Aorta (tissue), 5 donors: ENCODE results near the gene CYP4F12. TPM values are rescaled to one million over a fixed set of nuclear protein-coding genes. Genes with fewer than 3 reads are reported as not detected.
A peak's percentile ranks its signal among the peaks of the same experiment; 100 is the strongest.

Experiments
- ATAC-seq: fragments of 200-7000 bp; cut with Tn5 transposase; one replicate; pipeline ENCODE4 v1.9.1; 2022; ENCODE audit warnings: moderate library complexity; ENCODE audit not compliant: low FRiP score
- DNase-seq, 2 donors: peaks; one replicate each; pipeline ENCODE4 v3.0.0-alpha.2; 2020
- H3K27ac ChIP-seq, 2 donors: one replicate each; pipeline ENCODE4 v1.5.1; 2013; ENCODE audit warnings: low read length in 2 of 2, mild to moderate bottlenecking in 2 of 2, moderate library complexity in 2 of 2, control low read depth in 1 of 2, inconsistent platforms in 1 of 2, low read depth in 1 of 2
- H3K27me3 ChIP-seq, 2 donors: one replicate each; pipeline ENCODE4 v1.6.1; 2013; ENCODE audit warnings: control low read depth in 1 of 2, low read length in 1 of 2, mild to moderate bottlenecking in 1 of 2, moderate library complexity in 1 of 2; ENCODE audit not compliant: insufficient read depth in 2 of 2, control insufficient read depth in 1 of 2
- H3K36me3 ChIP-seq, 2 donors: one replicate each; pipeline ENCODE4 v1.6.1; 2013; ENCODE audit warnings: control low read depth in 1 of 2, low read length in 1 of 2, mild to moderate bottlenecking in 1 of 2; ENCODE audit not compliant: insufficient read depth in 2 of 2, control insufficient read depth in 1 of 2
- H3K4me1 ChIP-seq, 2 donors: one replicate each; pipeline ENCODE4 v1.6.1; 2013; ENCODE audit warnings: low read length in 2 of 2, control low read depth in 1 of 2, mild to moderate bottlenecking in 1 of 2, moderate library complexity in 1 of 2; ENCODE audit not compliant: insufficient read depth in 2 of 2, control insufficient read depth in 1 of 2
- H3K4me3 ChIP-seq, 2 donors: one replicate each; pipeline ENCODE4 v1.5.1; 2013; ENCODE audit warnings: low read length in 2 of 2, control low read depth in 1 of 2, mild to moderate bottlenecking in 1 of 2
- H3K9me3 ChIP-seq: one replicate; pipeline ENCODE4 v1.6.1; 2013; ENCODE audit warnings: mild to moderate bottlenecking, low read length; ENCODE audit not compliant: control insufficient read depth
- WGBS, 2 donors: extraction: QIAGEN DNeasy Blood & Tissue Kit; methylation state at CpG; one replicate each; pipeline ENCODE4 v1.1.7; 2013; 5-methylcytosine and 5-hydroxymethylcytosine counted together
- intact Hi-C, 2 donors: fragments of 100-400 bp; cut with DNase I; formaldehyde crosslinking; loops; one replicate each; pipeline versions ENCODE4 v1.14.2 to v1.15.0; 2022
- polyA plus RNA-seq, 2 donors: library from polyadenylated mRNA; stranded (reverse); fragments of 200-250 nt; gene quantifications; one replicate each; pipeline ENCODE4 v1.2.3, GENCODE V29; 2013
- total RNA-seq, 2 donors: library from RNA; stranded (reverse); fragmentation: NEBNext Ultra II Directional; extraction: Animal tissue kit (Norgen Biotek cat#: 25700); gene quantifications; one replicate each; pipeline ENCODE4 v1.2.1, GENCODE V29; 2021
- donor health status: healthy with polysubstance abuse.
- donor health status: Bipolar disorder and iron deficiency.
- donor health status: DM: no; HTN: no; CAD: no.
- donor health status: DM: no; HTN: no; CAD: no.
- donor health status: DM: yes; HTN: yes; CAD: no.

Gene CYP4F12
- total and polyA plus RNA-seq, 4 donors = 0.43 to 14.1 (median 5.1) TPM

DNA sequence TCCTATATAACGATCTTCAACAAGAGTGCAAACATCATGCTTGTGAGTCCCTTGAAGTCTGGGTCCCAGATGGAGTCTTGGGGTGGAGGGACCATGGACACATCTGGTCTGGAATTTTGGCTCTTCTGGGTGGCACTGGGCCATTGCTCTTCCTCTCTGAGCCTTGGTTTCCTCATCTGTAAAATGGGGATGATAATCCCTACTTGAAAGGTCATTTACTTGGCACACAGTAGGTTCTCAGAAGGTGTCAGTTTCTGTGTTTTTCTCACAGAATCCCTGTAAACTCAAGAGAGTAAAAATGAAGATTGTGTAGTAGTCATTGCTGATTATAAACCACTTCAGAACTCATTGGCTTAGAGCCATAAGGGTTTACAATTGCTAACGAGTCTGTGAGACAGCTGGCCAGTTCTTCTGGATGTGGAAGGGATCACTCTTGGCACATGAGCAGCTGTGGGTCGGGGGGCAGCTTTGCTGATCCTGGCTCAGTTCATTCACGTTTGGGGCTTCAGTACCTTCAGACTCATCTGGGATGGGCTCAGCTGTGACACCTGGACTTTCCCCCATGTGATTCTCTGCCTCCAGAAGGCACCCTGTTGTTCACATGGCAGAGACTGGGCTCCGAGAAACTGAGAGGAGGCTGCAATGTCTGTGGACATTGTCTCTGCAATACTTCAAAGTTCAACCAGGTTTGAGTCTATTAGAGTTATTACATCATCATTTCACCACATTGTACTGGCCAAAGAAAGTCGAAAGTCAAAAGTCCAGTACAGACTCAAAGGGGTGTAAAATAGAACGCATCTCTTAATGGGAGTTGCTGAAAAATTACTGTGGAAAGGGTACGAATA is 7.8 kb downstream of the CYP4F12 start:
- no peak overlapping the region for H3K4me3 ChIP-seq
- H3K36me3 ChIP-seq = no peaks in the 10 kb centered on the region
- intact Hi-C loops = no loop called here
- H3K9me3 ChIP-seq = no peaks in the 10 kb centered on the region
- H3K27me3 ChIP-seq = peaks cover 0 to 2% of the 10 kb centered on the region in 2 donors
- no peak overlapping the region for H3K27ac ChIP-seq
- ATAC-seq (no peak), DNase-seq (no peak)
- H3K4me1 ChIP-seq = no peaks in the 10 kb centered on the region
- 50 to 53% methylated on average over 8 of the region's 8 CpGs for WGBS, 2 donors

DNA sequence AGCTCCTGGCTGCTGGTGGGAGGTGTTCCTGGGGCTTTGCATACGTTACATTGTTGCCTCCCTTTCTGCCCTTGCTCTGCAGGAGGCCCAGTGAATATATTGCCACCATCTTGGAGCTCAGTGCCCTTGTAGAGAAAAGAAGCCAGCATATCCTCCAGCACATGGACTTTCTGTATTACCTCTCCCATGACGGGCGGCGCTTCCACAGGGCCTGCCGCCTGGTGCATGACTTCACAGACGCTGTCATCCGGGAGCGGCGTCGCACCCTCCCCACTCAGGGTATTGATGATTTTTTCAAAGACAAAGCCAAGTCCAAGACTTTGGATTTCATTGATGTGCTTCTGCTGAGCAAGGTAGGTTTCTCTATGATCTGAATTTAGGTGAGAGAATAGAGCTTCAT is 10.5 kb downstream of the CYP4F12 start:
- Histone ChIP-seq H3K27me3 (peaks cover 0 to 2% of the 10 kb centered on the region in 2 donors), H3K27ac (no peak overlapping the region), H3K9me3 (peaks cover 9% of the 10 kb centered on the region), H3K36me3 (no peaks in the 10 kb centered on the region), H3K4me1 (no peaks in the 10 kb centered on the region), H3K4me3 (no peak overlapping the region)
- DNase-seq (no peak), ATAC-seq (no peak)
- intact Hi-C loops = no loop called here
- WGBS, 2 donors = 73 to 74% methylated on average over 10 of the region's 10 CpGs

DNA sequence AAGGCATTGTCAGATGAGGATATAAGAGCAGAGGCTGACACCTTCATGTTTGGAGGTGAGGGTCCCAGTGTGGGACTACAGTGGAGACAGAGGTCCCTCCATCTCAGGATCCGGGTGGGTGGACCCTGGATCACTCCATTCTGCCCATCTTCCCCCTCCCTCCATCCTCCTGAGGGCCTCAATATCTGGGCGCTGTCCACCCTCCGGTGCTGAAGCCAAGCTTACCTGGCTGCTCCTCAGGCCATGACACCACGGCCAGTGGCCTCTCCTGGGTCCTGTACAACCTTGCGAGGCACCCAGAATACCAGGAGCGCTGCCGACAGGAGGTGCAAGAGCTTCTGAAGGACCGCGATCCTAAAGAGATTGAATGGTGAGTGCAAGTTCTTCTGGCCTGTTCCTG is 11.9 kb downstream of the CYP4F12 start:
- 24 to 25% methylated on average over 9 of the region's 9 CpGs for WGBS, 2 donors
- Histone ChIP-seq H3K9me3 (peaks cover 9% of the 10 kb centered on the region), H3K27me3 (peaks cover 0 to under 1% of the 10 kb centered on the region in 2 donors), H3K36me3 (no peaks in the 10 kb centered on the region), H3K4me1 (no peaks in the 10 kb centered on the region), H3K27ac (no peak overlapping the region), H3K4me3 (no peak overlapping the region)
- no peak for ATAC-seq
- intact Hi-C loops = no loop called here
- no peak for DNase-seq

- Histone ChIP-seq H3K9me3 (no peaks in the 10 kb centered on the region), H3K4me1 (no peaks in the 10 kb centered on the region), H3K27ac (no peak overlapping the region), H3K4me3 (no peak overlapping the region), H3K27me3 (no peaks in the 10 kb centered on the region), H3K36me3 (no peaks in the 10 kb centered on the region)
- 67 to 68% methylated on average over 19 of the region's 19 CpGs for WGBS, 2 donors
- intact Hi-C loops = no loop called here
- ATAC-seq = no peak
- DNase-seq = no peak
Observed at GRCh38 chr19:15696654-15697194, 23.8 kb downstream of the CYP4F12 start.

GRCh38 chr19:15701757-15702533 is 29.1 kb downstream of the CYP4F12 start:
- Histone ChIP-seq H3K4me3 (no peak overlapping the region), H3K36me3 (no peaks in the 10 kb centered on the region), H3K4me1 (no peaks in the 10 kb centered on the region), H3K27me3 (no peaks in the 10 kb centered on the region), H3K27ac (no peak overlapping the region), H3K9me3 (no peaks in the 10 kb centered on the region)
- DNase-seq = no peak
- intact Hi-C loops = no loop called here
- WGBS, 2 donors = 43 to 66% methylated on average over 4 of the region's 4 CpGs
- no peak for ATAC-seq

DNA sequence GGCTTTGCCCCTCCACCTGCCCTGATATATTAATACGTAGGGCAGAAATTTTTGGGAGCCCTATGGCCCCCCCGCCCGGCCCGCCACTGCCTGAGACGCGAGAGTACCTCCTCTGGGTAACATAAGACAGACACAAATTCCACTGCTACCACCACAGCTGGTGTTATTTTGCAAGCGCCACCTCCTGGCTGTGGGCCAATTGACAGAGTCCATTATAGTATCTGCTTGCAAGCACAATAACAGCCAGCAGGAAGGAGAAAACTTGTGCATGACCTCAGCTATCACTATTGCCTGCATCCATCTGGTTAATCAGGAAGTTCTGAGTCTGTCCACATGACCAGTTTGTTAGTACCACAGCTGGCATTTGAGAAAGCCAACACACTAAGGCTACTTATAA is 29.6 kb downstream of the CYP4F12 start:
- Histone ChIP-seq H3K36me3 (no peaks in the 10 kb centered on the region), H3K9me3 (no peaks in the 10 kb centered on the region), H3K4me3 (no peak overlapping the region), H3K4me1 (no peaks in the 10 kb centered on the region), H3K27me3 (no peaks in the 10 kb centered on the region), H3K27ac (no peak overlapping the region)
- intact Hi-C loops = no loop called here
- DNase-seq (peak; percentile 80 to 88), ATAC-seq (peak; percentile 38)
- WGBS, 2 donors = 6 to 14% methylated on average over 7 of the region's 7 CpGs

- peaks cover 3% of the 10 kb centered on the region for H3K9me3 ChIP-seq
- no peak for ATAC-seq
Observed at GRCh38 chr19:15714638-15715037, 41.8 kb downstream of the CYP4F12 start.

DNA sequence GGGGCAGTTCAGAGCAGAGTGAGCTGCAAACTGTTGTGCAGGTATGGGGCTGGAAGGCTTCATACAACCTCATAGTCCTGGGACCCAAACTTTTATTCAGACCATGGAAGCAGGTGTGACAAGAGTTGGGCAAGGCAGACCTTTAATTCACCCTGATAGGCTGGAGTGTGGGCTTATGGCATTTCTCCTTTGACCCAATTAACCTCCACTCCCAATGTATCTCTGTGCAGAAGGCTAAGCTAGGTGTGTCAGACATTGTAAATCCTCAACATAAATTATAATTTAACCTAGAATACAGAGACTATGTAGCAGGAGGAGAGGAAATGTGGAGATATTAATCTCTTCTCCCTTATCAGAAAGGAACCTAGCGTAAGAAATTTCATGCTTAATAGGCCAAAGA is 42.8 kb downstream of the CYP4F12 start:
- intact Hi-C loops = no loop called here
- DNase-seq (no peak), ATAC-seq (no peak)
- 83 to 84% methylated on average over 1 of the region's 1 CpG for WGBS, 2 donors
- H3K27me3 ChIP-seq = no peaks in the 10 kb centered on the region
- no peaks in the 10 kb centered on the region for H3K36me3 ChIP-seq
- no peak overlapping the region for H3K4me3 ChIP-seq
- no peak overlapping the region for H3K27ac ChIP-seq
- H3K9me3 ChIP-seq = peaks cover 3% of the 10 kb centered on the region
- H3K4me1 ChIP-seq = no peaks in the 10 kb centered on the region

More at GRCh38 chr19:15714638-15715037, 41.8 kb downstream of the CYP4F12 start:
- intact Hi-C loops = no loop called here
- DNase-seq = no peak
- 55 to 60% methylated on average over 3 of the region's 3 CpGs for WGBS, 2 donors
- no peak overlapping the region for H3K27ac ChIP-seq
- H3K4me1 ChIP-seq = no peaks in the 10 kb centered on the region
- no peaks in the 10 kb centered on the region for H3K27me3 ChIP-seq
- H3K36me3 ChIP-seq = no peaks in the 10 kb centered on the region
- no peak overlapping the region for H3K4me3 ChIP-seq
